GM12864 (cell line): ENCODE measurements around the gene TBL2.
"Not testable (repeated sequence)": the region's sequence is repeated elsewhere in the genome, so short reads cannot be mapped to it uniquely, and the experiment has no call there.

Experiments
- DNase-seq: peaks from one replicate; pipeline ENCODE4 v3.0.0-alpha.2; 2011; ENCODE audit warnings: low read depth
- H3K4me3 ChIP-seq: 2 replicates; pipeline ENCODE4 v1.5.1; 2011; ENCODE audit warnings: mild to moderate bottlenecking, low read depth, low read length, control low read depth
- TF ChIP-seq, protein P1 (sequence below): IDR thresholded peaks from 2 replicates; pipeline ENCODE4 v1.5.1; 2011; ENCODE audit warnings: low read depth, mild to moderate bottlenecking, moderate library complexity, low read length, control low read depth, inconsistent platforms; ENCODE audit errors: missing control alignments

Gene TBL2

DNA sequence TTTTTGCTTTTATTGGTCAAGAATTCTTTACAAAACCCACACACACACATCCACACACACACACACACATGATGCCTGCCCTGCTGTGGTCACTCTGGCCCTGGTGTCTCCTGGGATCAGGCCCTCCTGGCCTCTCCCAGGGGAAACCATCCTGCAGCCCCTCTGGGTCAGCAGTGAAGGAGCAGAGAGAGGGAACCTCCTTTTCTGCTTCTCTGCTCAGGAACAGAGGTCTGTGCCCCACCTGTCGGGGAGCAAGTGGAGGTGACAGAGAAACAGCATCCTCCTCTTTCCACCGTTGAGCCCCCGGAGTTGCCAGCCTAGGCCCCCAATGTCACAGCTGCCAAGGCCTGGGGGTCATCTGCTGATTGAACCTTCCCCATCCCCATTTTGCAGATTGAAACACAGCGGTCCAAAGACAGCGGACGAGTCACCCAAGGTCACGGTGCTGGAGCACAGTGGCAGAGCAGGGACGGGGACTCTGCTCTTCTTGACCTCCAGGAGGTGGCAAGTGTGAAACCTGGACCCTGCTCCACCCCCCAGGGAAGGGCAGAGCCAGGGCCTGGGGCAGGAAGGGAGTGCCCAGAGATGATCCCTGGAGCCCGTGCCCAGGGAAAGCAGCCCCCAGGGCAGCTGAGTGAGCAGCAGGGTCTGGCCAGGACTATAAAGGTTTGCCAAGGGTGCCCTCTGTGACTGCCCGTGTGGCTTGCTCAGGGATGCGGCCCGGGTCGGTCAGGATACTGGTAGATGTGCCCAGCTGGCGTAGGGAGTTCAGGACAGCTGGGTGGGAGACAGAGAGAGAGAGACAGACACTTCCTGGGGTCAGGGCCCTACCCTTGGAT is 15.0 kb upstream of the TBL2 start:
- TF ChIP-seq, protein P1, sequence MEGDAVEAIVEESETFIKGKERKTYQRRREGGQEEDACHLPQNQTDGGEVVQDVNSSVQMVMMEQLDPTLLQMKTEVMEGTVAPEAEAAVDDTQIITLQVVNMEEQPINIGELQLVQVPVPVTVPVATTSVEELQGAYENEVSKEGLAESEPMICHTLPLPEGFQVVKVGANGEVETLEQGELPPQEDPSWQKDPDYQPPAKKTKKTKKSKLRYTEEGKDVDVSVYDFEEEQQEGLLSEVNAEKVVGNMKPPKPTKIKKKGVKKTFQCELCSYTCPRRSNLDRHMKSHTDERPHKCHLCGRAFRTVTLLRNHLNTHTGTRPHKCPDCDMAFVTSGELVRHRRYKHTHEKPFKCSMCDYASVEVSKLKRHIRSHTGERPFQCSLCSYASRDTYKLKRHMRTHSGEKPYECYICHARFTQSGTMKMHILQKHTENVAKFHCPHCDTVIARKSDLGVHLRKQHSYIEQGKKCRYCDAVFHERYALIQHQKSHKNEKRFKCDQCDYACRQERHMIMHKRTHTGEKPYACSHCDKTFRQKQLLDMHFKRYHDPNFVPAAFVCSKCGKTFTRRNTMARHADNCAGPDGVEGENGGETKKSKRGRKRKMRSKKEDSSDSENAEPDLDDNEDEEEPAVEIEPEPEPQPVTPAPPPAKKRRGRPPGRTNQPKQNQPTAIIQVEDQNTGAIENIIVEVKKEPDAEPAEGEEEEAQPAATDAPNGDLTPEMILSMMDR: peak; percentile 25
- no peak for DNase-seq
- no peak overlapping the region for H3K4me3 ChIP-seq

DNA sequence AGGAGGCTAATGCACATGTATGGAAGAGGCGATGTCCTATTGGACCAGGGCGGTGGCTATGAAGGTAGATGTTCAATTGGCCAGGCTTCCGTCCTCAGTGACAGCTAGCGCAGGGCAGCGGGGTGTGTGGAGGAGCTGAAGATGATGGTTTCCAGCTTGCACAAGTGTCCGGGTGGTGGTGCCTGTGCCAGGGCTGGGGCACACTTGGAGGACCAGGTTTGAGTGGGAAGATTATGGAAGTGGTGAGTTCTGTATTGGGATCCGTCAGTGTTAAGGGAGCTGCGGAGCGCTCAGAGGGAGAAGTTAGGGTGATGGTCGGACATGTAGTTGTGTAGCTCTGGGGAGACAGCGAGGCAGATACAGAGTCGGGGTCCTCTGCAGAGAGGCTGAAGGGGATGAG is 8.5 kb upstream of the TBL2 start:
- DNase-seq: no peak
- no peak overlapping the region for H3K4me3 ChIP-seq
- TF ChIP-seq, protein P1: no peak

- DNase-seq: no peak
- TF ChIP-seq, protein P1: no peak
Measured at GRCh38 chr7:73585196-73585595, 6.8 kb upstream of the TBL2 start.

DNA sequence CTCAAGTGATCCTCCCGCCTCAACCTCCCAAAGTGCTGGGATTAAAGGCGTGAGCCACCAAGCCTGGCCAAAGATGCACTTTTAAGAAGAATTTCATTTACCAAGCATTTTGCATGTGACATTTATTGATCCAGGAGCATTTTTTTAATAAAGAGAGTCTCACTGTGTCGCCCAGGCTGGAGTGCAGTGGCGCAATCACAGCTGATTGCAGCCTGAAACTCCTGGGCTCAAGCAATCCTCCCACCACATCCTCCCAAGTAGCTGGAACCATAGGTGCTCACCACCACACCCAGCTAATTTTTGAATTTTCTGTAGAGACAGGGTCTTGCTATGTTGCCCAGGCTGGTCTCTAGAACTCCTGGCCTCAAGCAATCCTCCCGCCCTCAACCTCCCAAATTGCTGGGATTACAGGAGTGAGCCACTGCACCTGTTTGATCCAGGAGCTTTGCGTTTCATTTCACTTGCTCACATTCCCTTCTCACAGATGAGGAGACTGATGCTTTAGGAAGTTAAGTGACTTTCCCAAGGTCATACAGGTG is 4.4 kb upstream of the TBL2 start:
- no peak for DNase-seq
- TF ChIP-seq, protein P1: no peak
- H3K4me3 ChIP-seq: no peak overlapping the region

More at GRCh38 chr7:73585196-73585595, 6.8 kb upstream of the TBL2 start:
- H3K4me3 ChIP-seq: no peak overlapping the region

DNA sequence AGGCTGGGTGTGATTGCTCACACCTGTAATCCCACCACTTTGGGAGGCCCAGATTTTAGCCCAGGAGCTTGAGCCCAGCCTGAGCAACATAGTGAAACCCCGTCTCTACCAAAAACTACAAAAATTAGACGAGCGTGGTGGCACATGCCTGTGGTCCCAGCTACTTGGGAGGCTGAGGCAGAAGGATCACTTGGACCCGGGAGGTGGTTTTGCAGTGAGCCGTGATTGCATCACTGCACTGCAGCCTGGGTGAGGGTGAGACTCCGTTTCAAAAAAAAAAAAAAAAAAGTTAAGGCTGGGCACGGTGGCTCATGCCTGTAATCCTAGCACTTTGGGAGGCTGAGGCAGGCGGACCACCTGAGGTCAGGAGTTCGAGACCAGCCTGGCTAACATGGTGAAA is 2.6 kb upstream of the TBL2 start:
- not testable (repeated sequence) for DNase-seq

DNA sequence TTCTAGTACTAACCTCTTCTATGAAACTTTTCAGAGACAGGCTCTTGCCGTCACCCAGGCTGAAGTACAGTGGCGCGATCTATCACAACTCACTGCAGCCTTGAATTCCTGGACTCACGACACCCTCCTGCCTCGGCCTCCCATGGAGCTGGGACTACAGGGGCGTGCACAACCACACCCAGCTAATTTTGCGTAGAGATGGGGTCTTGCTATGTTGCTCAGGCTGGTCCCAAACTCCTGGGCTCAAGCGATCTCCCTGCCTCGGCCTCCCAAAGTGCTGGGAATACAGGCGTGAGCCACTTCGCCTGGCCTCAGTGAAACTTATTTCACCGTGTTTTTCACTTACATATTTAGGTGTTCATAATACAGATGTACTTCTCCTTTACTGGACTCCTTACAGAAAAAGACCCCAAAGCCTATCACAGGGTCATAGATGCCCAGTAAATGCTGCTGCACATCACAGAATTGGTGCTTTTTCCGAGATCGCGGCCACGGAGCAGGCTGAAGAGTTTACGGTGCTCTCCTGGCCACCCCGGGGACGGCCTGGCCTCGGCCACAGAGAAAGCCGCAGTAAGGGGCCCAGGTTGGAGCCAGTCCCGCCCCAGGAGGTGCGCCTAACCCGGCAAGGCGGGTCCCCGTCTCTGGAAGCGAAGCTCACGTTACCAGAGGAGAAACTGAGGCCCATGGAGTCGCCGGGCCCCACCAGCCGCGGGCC is 595 bp downstream of the TBL2 start:
- no peak for DNase-seq
- peak overlapping the region; percentile 94 for H3K4me3 ChIP-seq
- TF ChIP-seq, protein P1: no peak

More for the DNA sequence above, 2.6 kb upstream of the TBL2 start:
- H3K4me3 ChIP-seq: not testable (repeated sequence)

GRCh38 chr7:73573791-73574190 is 4.6 kb downstream of the TBL2 start:
- TF ChIP-seq, protein P1: no peak
- DNase-seq: no peak

More at GRCh38 chr7:73573791-73574190, 4.6 kb downstream of the TBL2 start:
- H3K4me3 ChIP-seq: no peak overlapping the region
